22Rv1 (cell line): ENCODE measurements around the gene ONECUT1.

ENCODE experiments used
- H3K27ac ChIP-seq: fragments of 450-650 bp; 2 replicates; pipeline ENCODE4 v1.5.1; 2017
- CTCF ChIP-seq: fragments of 450-650 bp; IDR thresholded peaks from 2 replicates; pipeline ENCODE4 v1.5.1; 2017; ENCODE audit warnings: mild to moderate bottlenecking
- ZFX ChIP-seq: fragments of 450-650 bp; IDR thresholded peaks from 2 replicates; pipeline ENCODE4 v1.6.1; 2017; ENCODE audit warnings: antibody characterized with exemption, borderline replicate concordance

The ONECUT1 gene

GRCh38 chr15:52734329-52734728 lies 55.8 kb downstream of the ONECUT1 start:
- TF ChIP-seq ZFX = no peak
- no peak for TF ChIP-seq CTCF
- no peak overlapping the region for H3K27ac ChIP-seq

- TF ChIP-seq ZFX = no peak
- TF ChIP-seq CTCF = no peak
- no peak overlapping the region for H3K27ac ChIP-seq
Measured at GRCh38 chr15:52733696-52734255, 56.4 kb downstream of the ONECUT1 start.

- H3K27ac ChIP-seq = no peak overlapping the region
- no peak for TF ChIP-seq CTCF
- no peak for TF ChIP-seq ZFX
Measured at GRCh38 chr15:52733088-52733487, 57.0 kb downstream of the ONECUT1 start.

GRCh38 chr15:52732551-52732950 lies 57.6 kb downstream of the ONECUT1 start:
- TF ChIP-seq CTCF (no peak), ZFX (no peak)

GRCh38 chr15:52731732-52732470 lies 58.2 kb downstream of the ONECUT1 start:
- TF ChIP-seq ZFX = no peak
- no peak for TF ChIP-seq CTCF

More at GRCh38 chr15:52732551-52732950, 57.6 kb downstream of the ONECUT1 start:
- H3K27ac ChIP-seq = no peak overlapping the region

GRCh38 chr15:52731004-52731403 lies 59.1 kb downstream of the ONECUT1 start:
- H3K27ac ChIP-seq = no peak overlapping the region
- TF ChIP-seq CTCF (no peak), ZFX (no peak)

More at GRCh38 chr15:52731732-52732470, 58.2 kb downstream of the ONECUT1 start:
- no peak overlapping the region for H3K27ac ChIP-seq

- H3K27ac ChIP-seq = no peak overlapping the region
- TF ChIP-seq ZFX (no peak), CTCF (no peak)
Measured at GRCh38 chr15:52730594-52730993, 59.5 kb downstream of the ONECUT1 start.
